HepG2 (cell line): ENCODE data around the gene CTNND2. TPM values are rescaled to one million over a fixed set of nuclear protein-coding genes. Genes with fewer than 3 reads are reported as not detected.

ENCODE experiments used
- ATAC-seq: fragments of 200-7000 bp; cut with Tn5 transposase; 3 replicates; pipeline ENCODE4 v1.9.1; 2020; ENCODE audit warnings: mild to moderate bottlenecking, moderate library complexity
- BruUV-seq: library from RNA; stranded (reverse); fragments of 400-500 nt; replicated peaks from 2 replicates; lab custom pipeline; 2021; lab: Mats Ljungman, UMichigan
- CTCF ChIA-PET: fragments of 300-600 bp; formaldehyde crosslinking; extraction: SDS; loops from one replicate; lab custom pipeline; 2021; ENCODE audit warnings: low total read pairs, inconsistent platforms, low intra/inter-chr PET ratio; lab: Yijun Ruan, JAX
- POLR2A ChIA-PET: fragments of 350-600 bp; sonication (Branson Sonifier 250); formaldehyde crosslinking; loops from one replicate; lab custom pipeline; 2020; ENCODE audit warnings: antibody characterized with exemption, inconsistent platforms; lab: Yijun Ruan, JAX
- DNase-seq: peaks from one replicate; pipeline ENCODE4 v3.0.0-alpha.2; 2015; ENCODE audit warnings: low spot score
- FAIRE-seq: peaks from 3 replicates; lab custom pipeline; 2011; peaks lifted over from hg19 to GRCh38; lab: Jason Lieb, UNC
- H2AFZ ChIP-seq: one replicate; pipeline ENCODE4 v1.6.1; 2011; ENCODE audit warnings: low read length, inconsistent platforms
- H3K27ac ChIP-seq: fragments of 300-600 bp; 3 replicates; pipeline ENCODE4 v1.8.0; 2011; ENCODE audit warnings: mixed run types, mild to moderate bottlenecking, mixed read lengths, low read length, inconsistent platforms; ENCODE audit not compliant: insufficient read depth; ENCODE audit errors: extremely low read length
- H3K27me3 ChIP-seq, 2 experiments: fragments of 200-600 bp in 1 of 2; 2 replicates in 1 of 2; 3 replicates in 1 of 2; pipeline versions ENCODE4 v1.6.0 to v1.8.0; 2011; ENCODE audit warnings: low read length in 2 of 2, mild to moderate bottlenecking in 2 of 2, moderate library complexity in 2 of 2, inconsistent platforms in 1 of 2; ENCODE audit not compliant: insufficient read depth in 2 of 2, control insufficient read depth in 1 of 2
- H3K36me3 ChIP-seq, 2 experiments: fragments of 200-600 bp in 1 of 2; replicated peaks in 1 of 2; 2 replicates in 1 of 2; 3 replicates in 1 of 2; pipeline versions ENCODE4 v1.5.1 to v1.8.0; 2011; ENCODE audit warnings: low read length in 2 of 2, inconsistent platforms in 1 of 2; ENCODE audit not compliant: insufficient read depth in 2 of 2, control insufficient read depth in 1 of 2
- H3K4me1 ChIP-seq: 2 replicates; pipeline ENCODE4 v1.5.1; 2012; ENCODE audit warnings: low read length, inconsistent platforms; ENCODE audit not compliant: insufficient read depth
- H3K4me2 ChIP-seq: 2 replicates; pipeline ENCODE4 v1.6.0; 2011; ENCODE audit warnings: low read depth, low read length, inconsistent platforms
- H3K4me3 ChIP-seq, 3 experiments: fragments of 200-600 bp in 1 of 3; sonication (generic), shearing (Covaris generic) in 1 of 3; replicated peaks in 1 of 3; 2 replicates each; pipeline ENCODE4 v1.5.1; 2011 to 2016; ENCODE audit warnings: low read length in 3 of 3, inconsistent platforms in 2 of 3, low read depth in 2 of 3, mild to moderate bottlenecking in 2 of 3, control low read depth in 1 of 3, mixed read lengths in 1 of 3; ENCODE audit not compliant: insufficient read depth in 1 of 3
- H3K79me2 ChIP-seq: one replicate; pipeline ENCODE4 v1.6.1; 2011; ENCODE audit warnings: low read length, inconsistent platforms; ENCODE audit not compliant: insufficient read depth
- H3K9ac ChIP-seq: 2 replicates; pipeline ENCODE4 v1.6.0; 2011; ENCODE audit warnings: mild to moderate bottlenecking, low read depth, low read length, inconsistent platforms; ENCODE audit not compliant: insufficient read depth
- H3K9me3 ChIP-seq: 2 replicates; pipeline ENCODE4 v1.5.1; 2012; ENCODE audit warnings: mild to moderate bottlenecking, low read length
- H4K20me1 ChIP-seq: 2 replicates; pipeline ENCODE4 v1.6.0; 2011; ENCODE audit warnings: inconsistent platforms, mild to moderate bottlenecking, low read length, moderate library complexity; ENCODE audit not compliant: insufficient read depth
- CC2D1A ChIP-seq: sonication (generic); formaldehyde crosslinking; IDR thresholded peaks from 2 replicates; pipeline ENCODE4 v1.8.1; 2023; ENCODE audit warnings: mild to moderate bottlenecking, missing genetic modification reagents
- MXD1 ChIP-seq: sonication (generic); formaldehyde crosslinking; IDR thresholded peaks from 2 replicates; pipeline ENCODE4 v1.4.0; 2020; ENCODE audit warnings: mild to moderate bottlenecking, missing genetic modification reagents
- YEATS2 ChIP-seq: sonication (generic); formaldehyde crosslinking; IDR thresholded peaks from 2 replicates; pipeline ENCODE4 v1.4.0; 2020; ENCODE audit warnings: missing genetic modification reagents, borderline replicate concordance
- ZBTB37 ChIP-seq: sonication (generic); formaldehyde crosslinking; IDR thresholded peaks from 2 replicates; pipeline ENCODE4 v1.4.0; 2020; ENCODE audit warnings: mild to moderate bottlenecking, missing genetic modification reagents
- ZBTB7A ChIP-seq: sonication (generic); formaldehyde crosslinking; IDR thresholded peaks from 2 replicates; pipeline ENCODE4 v1.8.0; 2022; ENCODE audit warnings: mild to moderate bottlenecking, missing genetic modification reagents
- ZC3H13 ChIP-seq: sonication (generic); formaldehyde crosslinking; IDR thresholded peaks from 2 replicates; pipeline ENCODE4 v1.8.1; 2023; ENCODE audit warnings: mild to moderate bottlenecking, missing genetic modification reagents, moderate library complexity
- ZFP41 ChIP-seq: sonication (generic); formaldehyde crosslinking; IDR thresholded peaks from 2 replicates; pipeline ENCODE4 v1.4.0; 2020; ENCODE audit warnings: mild to moderate bottlenecking, missing genetic modification reagents, borderline replicate concordance
- ZMAT3 ChIP-seq: sonication (generic); formaldehyde crosslinking; conservative IDR thresholded peaks from 2 replicates; pipeline ENCODE4 v1.7.0; 2021; ENCODE audit warnings: missing genetic modification reagents
- ZMYM2 ChIP-seq: sonication (generic); formaldehyde crosslinking; IDR thresholded peaks from 2 replicates; pipeline ENCODE4 v1.8.0; 2022; ENCODE audit warnings: mild to moderate bottlenecking, missing genetic modification reagents
- ZNF704 ChIP-seq: sonication (generic); formaldehyde crosslinking; IDR thresholded peaks from 2 replicates; pipeline ENCODE4 v1.8.1; 2023; ENCODE audit warnings: mild to moderate bottlenecking, inconsistent platforms, moderate library complexity, missing genetic modification reagents, borderline replicate concordance
- ZZZ3 ChIP-seq: sonication (generic); formaldehyde crosslinking; IDR thresholded peaks from 2 replicates; pipeline ENCODE4 v1.4.0; 2020; ENCODE audit warnings: missing genetic modification reagents, mild to moderate bottlenecking, borderline replicate concordance
- WGBS: methylation state at CpG from one replicate; pipeline ENCODE4 v1.1.6; 2017; ENCODE audit warnings: low lambda C conversion rate; 5-methylcytosine and 5-hydroxymethylcytosine counted together
- in situ Hi-C: cut with HindIII; loops from 2 replicates; pipeline ENCODE4 v1.10.0; 2017; ENCODE audit warnings: low pct_unique_long_range_greater_than_20kb; ENCODE audit not compliant: extremely low pct_ligation_motif_present
- intact Hi-C: fragments of 100-400 bp; cut with micrococcal nuclease; formaldehyde crosslinking; loops from one replicate; pipeline ENCODE4 v1.10.0; 2022; ENCODE audit not compliant: unreplicated experiment
- polyA plus RNA-seq, 8 experiments: library from polyadenylated mRNA; depleted of rRNA in 3 of 8; stranded (reverse) in 7 of 8; unstranded in 1 of 8; fragments of >200 nt; fragmentation: Illumina TruSeq in 4 of 8; extraction: Trizol in 4 of 8; gene quantifications; 2 replicates each; pipeline versions ENCODE4 v1.2.1 to v1.2.3, GENCODE V29; 2011 to 2016; ENCODE audit warnings: low read depth in 4 of 8, missing spikeins in 1 of 8, mixed read lengths in 1 of 8; ENCODE audit not compliant: insufficient read depth in 1 of 8
- total RNA-seq, 5 experiments: library from RNA; depleted of rRNA; stranded (reverse); fragments of >200 nt; fragmentation: Illumina TruSeq; extraction: Trizol; gene quantifications; 2 replicates each; pipeline ENCODE4 v1.2.3, GENCODE V29; 2016; ENCODE audit warnings: low read depth in 1 of 5
- TF ChIP-seq, protein P1 (sequence below): sonication (generic); formaldehyde crosslinking; conservative IDR thresholded peaks from 2 replicates; pipeline ENCODE4 v1.5.0; 2020; ENCODE audit warnings: missing genetic modification reagents
- TF ChIP-seq, protein P2 (sequence below): sonication (generic); formaldehyde crosslinking; IDR thresholded peaks from 2 replicates; pipeline ENCODE4 v1.4.0; 2020; ENCODE audit warnings: missing genetic modification reagents
- TF ChIP-seq, protein P3 (sequence below): sonication (generic); formaldehyde crosslinking; IDR thresholded peaks from 2 replicates; pipeline ENCODE4 v1.8.0; 2022; ENCODE audit warnings: mild to moderate bottlenecking, missing genetic modification reagents, moderate library complexity

CTNND2 gene
- total and polyA plus RNA-seq, 2 of the 13 experiments (the other 11 are each of a cell fraction or from before 2014, with no cell fraction given) = not detected

DNA sequence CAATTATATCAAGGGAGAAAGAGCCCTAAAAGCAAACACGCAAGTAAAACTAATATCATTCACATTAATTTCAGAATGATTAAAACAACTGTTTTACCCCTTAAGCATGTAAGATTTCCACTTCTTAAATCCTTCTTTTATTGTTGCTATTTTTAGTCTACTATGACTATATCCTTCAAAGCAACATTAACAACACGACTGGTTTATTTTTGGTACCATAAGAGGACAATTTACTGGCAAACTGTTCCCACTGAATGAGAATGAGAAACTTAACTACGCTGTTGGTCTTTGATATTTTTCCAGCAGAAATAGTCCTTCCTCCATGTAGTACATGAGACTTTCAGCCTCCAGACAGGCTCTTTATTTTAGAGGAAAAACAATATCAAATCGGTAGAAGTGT, 281.5 kb downstream of the CTNND2 start:
- no TSS peak for BruUV-seq
- DNase-seq = no peak
- Histone ChIP-seq H3K27me3 (no peaks in the 10 kb centered on the region), H3K9ac (no peak overlapping the region), H3K4me1 (peaks cover 7% of the 10 kb centered on the region), H3K79me2 (no peaks in the 10 kb centered on the region), H3K4me3 (no peak overlapping the region), H4K20me1 (no peaks in the 10 kb centered on the region; the same call in 1 of the 2 replicates), H2AFZ (no peak overlapping the region), H3K9me3 (no peaks in the 10 kb centered on the region), H3K4me2 (no peak overlapping the region), H3K27ac (no peak overlapping the region), H3K36me3 (no peaks in the 10 kb centered on the region)
- intact Hi-C loops = loop anchor here (10.0 kb wide), 1 partner anchor 238 kb away; no protein-coding TSS in a partner anchor
- no peak for ATAC-seq
- 37% methylated on average over 4 of the region's 4 CpGs for WGBS
- in situ Hi-C loops = loop anchor here (25.0 kb wide), 1 partner anchor 235 kb away; no protein-coding TSS in a partner anchor
- ChIA-PET POLR2A (no interaction called here), CTCF (no interaction called here)
- FAIRE-seq = no peak
- TF ChIP-seq ZC3H13 (CRISPR knock-in tag) (no peak), ZBTB37 (CRISPR knock-in tag) (no peak), ZNF704 (CRISPR knock-in tag) (no peak), ZZZ3 (CRISPR knock-in tag) (no peak), ZBTB7A (CRISPR knock-in tag) (no peak), YEATS2 (no peak), MXD1 (CRISPR knock-in tag) (no peak), ZMYM2 (CRISPR knock-in tag) (no peak), ZFP41 (CRISPR knock-in tag) (no peak), ZMAT3 (no peak), CC2D1A (CRISPR knock-in tag) (no peak)
- TF ChIP-seq, protein P1, sequence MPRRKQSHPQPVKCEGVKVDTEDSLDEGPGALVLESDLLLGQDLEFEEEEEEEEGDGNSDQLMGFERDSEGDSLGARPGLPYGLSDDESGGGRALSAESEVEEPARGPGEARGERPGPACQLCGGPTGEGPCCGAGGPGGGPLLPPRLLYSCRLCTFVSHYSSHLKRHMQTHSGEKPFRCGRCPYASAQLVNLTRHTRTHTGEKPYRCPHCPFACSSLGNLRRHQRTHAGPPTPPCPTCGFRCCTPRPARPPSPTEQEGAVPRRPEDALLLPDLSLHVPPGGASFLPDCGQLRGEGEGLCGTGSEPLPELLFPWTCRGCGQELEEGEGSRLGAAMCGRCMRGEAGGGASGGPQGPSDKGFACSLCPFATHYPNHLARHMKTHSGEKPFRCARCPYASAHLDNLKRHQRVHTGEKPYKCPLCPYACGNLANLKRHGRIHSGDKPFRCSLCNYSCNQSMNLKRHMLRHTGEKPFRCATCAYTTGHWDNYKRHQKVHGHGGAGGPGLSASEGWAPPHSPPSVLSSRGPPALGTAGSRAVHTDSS (CRISPR knock-in tag) = no peak
- TF ChIP-seq, protein P2, sequence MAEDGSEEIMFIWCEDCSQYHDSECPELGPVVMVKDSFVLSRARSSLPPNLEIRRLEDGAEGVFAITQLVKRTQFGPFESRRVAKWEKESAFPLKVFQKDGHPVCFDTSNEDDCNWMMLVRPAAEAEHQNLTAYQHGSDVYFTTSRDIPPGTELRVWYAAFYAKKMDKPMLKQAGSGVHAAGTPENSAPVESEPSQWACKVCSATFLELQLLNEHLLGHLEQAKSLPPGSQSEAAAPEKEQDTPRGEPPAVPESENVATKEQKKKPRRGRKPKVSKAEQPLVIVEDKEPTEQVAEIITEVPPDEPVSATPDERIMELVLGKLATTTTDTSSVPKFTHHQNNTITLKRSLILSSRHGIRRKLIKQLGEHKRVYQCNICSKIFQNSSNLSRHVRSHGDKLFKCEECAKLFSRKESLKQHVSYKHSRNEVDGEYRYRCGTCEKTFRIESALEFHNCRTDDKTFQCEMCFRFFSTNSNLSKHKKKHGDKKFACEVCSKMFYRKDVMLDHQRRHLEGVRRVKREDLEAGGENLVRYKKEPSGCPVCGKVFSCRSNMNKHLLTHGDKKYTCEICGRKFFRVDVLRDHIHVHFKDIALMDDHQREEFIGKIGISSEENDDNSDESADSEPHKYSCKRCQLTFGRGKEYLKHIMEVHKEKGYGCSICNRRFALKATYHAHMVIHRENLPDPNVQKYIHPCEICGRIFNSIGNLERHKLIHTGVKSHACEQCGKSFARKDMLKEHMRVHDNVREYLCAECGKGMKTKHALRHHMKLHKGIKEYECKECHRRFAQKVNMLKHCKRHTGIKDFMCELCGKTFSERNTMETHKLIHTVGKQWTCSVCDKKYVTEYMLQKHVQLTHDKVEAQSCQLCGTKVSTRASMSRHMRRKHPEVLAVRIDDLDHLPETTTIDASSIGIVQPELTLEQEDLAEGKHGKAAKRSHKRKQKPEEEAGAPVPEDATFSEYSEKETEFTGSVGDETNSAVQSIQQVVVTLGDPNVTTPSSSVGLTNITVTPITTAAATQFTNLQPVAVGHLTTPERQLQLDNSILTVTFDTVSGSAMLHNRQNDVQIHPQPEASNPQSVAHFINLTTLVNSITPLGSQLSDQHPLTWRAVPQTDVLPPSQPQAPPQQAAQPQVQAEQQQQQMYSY (CRISPR knock-in tag) = no peak
- TF ChIP-seq, protein P3, sequence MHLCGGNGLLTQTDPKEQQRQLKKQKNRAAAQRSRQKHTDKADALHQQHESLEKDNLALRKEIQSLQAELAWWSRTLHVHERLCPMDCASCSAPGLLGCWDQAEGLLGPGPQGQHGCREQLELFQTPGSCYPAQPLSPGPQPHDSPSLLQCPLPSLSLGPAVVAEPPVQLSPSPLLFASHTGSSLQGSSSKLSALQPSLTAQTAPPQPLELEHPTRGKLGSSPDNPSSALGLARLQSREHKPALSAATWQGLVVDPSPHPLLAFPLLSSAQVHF (CRISPR knock-in tag) = no peak
